GM12891 (cell line): ENCODE data around the gene ELL3.
A peak's percentile ranks its signal among the peaks of the same experiment; 100 is the strongest.
"Not testable (repeated sequence)": the region's sequence is repeated elsewhere in the genome, so short reads cannot be mapped to it uniquely, and the experiment has no call there.

ENCODE experiments used
- DNase-seq: peaks from one replicate; pipeline ENCODE4 v3.0.0; 2011; ENCODE audit warnings: low spot score; ENCODE audit not compliant: insufficient read length
- FAIRE-seq: peaks from 2 replicates; lab custom pipeline; 2011; peaks lifted over from hg19 to GRCh38; lab: Jason Lieb, UNC
- PAX5 ChIP-seq: IDR thresholded peaks from 2 replicates; pipeline ENCODE4 v1.6.1; 2011; ENCODE audit warnings: low read length, moderate library complexity, mild to moderate bottlenecking; ENCODE audit not compliant: insufficient read depth, severe bottlenecking
- POLR2A ChIP-seq: IDR thresholded peaks from 2 replicates; pipeline ENCODE4 v1.6.1; 2011; ENCODE audit warnings: low read depth, low read length, control low read depth
- POLR2AphosphoS5 ChIP-seq: IDR thresholded peaks from 2 replicates; pipeline ENCODE4 v1.6.1; 2011; ENCODE audit warnings: low read depth, low read length, control low read depth
- POU2F2 ChIP-seq: IDR thresholded peaks from 2 replicates; pipeline ENCODE4 v1.6.1; 2011; ENCODE audit warnings: low read depth, mild to moderate bottlenecking, control low read depth, low read length, moderate library complexity
- SPI1 ChIP-seq: IDR thresholded peaks from 2 replicates; pipeline ENCODE4 v1.6.1; 2011; ENCODE audit warnings: low read depth, low read length, control low read depth
- TAF1 ChIP-seq: IDR thresholded peaks from 2 replicates; pipeline ENCODE4 v1.6.1; 2011; ENCODE audit warnings: low read depth, low read length, control low read depth

Gene ELL3

DNA sequence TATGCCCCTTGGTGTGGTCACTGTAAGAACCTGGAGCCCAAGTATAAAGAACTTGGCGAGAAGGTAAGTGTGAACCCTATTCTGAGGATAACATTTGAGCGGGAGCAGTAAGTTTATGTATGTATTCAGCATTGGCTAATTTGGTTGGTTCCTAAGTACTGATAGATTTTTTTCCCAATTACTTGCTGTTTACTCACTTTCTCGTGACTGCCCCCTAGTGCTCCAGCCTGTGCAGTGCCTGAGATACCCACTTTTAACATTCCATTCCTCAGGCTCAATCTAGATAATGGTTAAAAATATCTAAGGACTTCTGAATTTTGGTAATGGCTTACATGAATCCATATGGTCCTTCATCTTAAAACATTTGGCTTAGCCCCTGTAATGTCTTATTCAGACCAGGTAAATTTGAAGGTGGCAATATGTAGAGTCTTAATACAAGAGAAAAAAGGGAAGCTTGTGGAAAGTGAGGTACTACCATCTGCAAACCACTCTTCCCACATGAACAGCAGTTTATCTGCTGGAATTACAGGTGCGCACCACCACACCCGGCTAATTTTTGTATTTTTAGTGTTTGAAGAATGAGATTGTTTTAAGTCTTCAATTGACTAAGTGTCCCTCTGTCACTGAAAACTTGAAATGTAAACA, 7.1 kb downstream of the ELL3 start:
- TF ChIP-seq SPI1, result no peak
- no peak for TF ChIP-seq POU2F2
- TF ChIP-seq PAX5, result no peak
- TF ChIP-seq POLR2AphosphoS5, result no peak
- no peak for TF ChIP-seq TAF1
- TF ChIP-seq POLR2A, result no peak
- peak; percentile 76 for FAIRE-seq
- no peak for DNase-seq

DNA sequence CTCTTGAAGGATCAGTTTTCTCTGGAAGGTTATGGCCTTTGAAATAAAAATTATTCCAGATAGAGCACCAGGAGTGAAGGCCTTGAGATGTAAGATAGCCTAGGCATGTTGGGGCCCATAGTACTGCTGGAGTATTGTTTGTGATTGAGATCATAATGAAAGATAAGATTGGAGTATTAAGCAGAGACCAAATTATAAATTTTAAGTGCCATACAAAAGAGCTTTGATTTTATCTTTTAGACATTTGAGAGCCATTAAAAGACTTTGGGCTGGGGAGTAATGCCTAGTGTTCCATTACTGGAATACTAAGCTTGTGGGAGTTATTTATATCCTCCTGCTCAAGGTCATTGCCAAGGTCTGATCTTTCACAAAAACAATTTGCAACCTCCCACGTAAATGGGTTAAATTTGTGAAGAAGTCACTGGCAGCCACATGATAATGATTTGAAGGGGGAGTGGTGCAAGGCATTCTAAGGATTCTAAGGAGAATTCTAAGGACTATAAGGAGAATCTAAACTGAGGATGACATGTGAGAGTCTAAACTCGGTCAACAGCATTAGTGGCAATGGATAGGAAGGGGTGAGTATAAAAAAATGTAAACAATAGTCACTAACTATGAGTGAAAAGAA, 12.8 kb downstream of the ELL3 start:
- no peak for TF ChIP-seq PAX5
- no peak for TF ChIP-seq SPI1
- no peak for TF ChIP-seq POU2F2
- TF ChIP-seq POLR2AphosphoS5, result no peak
- TF ChIP-seq POLR2A, result no peak
- no peak for TF ChIP-seq TAF1
- no peak for FAIRE-seq
- no peak for DNase-seq

DNA sequence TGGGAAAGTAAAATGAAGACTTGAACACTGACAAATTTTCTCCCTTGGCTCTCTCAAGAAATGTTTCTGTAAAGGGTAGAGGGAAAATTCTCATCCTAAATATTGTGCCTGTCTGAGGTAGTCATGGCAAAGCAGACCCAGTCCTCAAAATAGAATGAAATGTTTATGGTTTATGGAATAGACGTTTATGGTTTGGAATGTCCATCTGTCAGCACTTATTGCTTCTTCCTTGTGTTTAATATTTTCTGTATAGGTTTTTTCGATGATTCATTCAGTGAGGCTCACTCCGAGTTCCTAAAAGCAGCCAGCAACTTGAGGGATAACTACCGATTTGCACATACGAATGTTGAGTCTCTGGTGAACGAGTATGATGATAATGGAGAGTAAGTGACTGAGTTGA, 13.9 kb downstream of the ELL3 start:
- TF ChIP-seq PAX5 (no peak), POU2F2 (no peak), POLR2A (no peak), POLR2AphosphoS5 (no peak), TAF1 (no peak), SPI1 (no peak)
- FAIRE-seq (no peak), DNase-seq (no peak)

DNA sequence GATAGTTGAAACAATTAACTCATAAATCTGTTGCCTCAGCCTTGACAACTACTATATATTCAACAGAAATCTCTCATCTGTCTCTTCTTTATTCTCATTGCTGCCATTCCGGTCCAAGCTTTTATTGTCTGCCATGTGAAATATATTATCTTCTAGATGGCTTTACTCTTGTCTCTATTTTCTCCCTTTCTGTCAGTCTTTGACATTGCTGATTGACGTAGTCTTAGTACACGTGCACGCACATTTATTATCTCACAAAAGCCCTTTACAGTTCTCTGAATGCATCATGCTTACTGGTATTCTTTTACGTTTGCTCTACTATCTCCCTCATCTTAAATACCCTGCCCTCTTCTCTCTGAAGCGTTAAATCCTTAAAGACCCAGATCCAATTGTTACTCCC, 24.9 kb downstream of the ELL3 start:
- no peak for TF ChIP-seq SPI1
- no peak for TF ChIP-seq POU2F2
- no peak for TF ChIP-seq PAX5
- TF ChIP-seq POLR2AphosphoS5, result no peak
- no peak for TF ChIP-seq POLR2A
- no peak for FAIRE-seq
- no peak for DNase-seq

DNA sequence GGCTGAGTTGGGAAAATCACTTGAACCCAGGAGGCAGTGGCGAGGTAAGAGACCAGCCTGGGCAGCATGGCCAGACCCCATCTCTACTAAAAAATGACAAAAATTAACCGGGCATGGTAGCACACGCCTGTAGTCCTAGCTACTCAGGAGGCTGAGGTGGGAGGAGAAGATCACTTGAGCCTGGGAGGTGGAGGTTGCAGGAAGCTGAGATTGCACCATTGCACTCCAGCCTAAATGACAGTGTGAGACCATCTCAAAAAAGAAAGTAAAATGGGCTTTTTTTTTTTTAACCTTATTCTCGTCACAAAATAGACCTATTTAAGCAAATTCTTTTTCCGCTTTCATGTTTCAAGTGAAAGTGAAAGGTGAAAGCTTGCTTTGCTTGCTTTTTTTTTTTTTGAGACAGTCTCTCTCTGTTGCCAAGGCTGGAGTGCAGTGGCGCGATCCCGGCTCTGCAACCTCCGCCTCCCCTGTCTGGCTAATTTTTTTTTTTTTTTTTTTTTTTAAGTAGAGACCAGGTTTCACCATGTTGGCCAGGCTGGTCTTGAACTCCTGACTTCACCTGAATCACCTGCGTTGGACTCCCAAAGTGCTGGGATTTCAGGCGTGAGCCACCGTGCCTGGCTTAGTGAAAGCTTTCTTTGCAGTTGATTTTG, 26.9 kb downstream of the ELL3 start:
- FAIRE-seq, result no peak
- TF ChIP-seq TAF1 (no peak), PAX5 (no peak), POLR2AphosphoS5 (no peak), SPI1 (no peak), POU2F2 (no peak), POLR2A (no peak)

DNA sequence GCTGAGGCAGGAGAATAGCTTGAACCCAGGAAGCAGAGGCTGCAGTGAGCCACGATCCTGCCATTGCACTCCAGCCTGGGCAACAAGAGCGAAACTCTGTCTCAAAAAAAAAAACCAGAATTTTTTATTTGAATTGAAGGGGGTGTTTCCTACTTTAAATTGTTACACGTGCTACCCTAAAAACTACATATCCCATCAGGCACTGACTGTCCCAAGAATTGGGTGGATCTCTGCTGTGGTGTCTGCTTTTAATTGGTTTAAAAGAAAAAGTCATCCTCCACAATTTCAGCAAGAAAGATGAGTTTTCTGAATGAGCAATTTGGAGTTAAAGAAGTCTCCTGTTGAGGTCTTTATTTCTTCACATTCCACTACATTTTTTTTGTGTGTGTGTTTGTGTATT, 28.4 kb downstream of the ELL3 start:
- TF ChIP-seq TAF1, result no peak
- TF ChIP-seq POU2F2, result no peak
- TF ChIP-seq POLR2A, result no peak
- TF ChIP-seq PAX5, result no peak
- TF ChIP-seq SPI1, result no peak
- no peak for TF ChIP-seq POLR2AphosphoS5
- DNase-seq, result no peak
- FAIRE-seq, result no peak

More for the DNA sequence above, 26.9 kb downstream of the ELL3 start:
- DNase-seq, result no peak

DNA sequence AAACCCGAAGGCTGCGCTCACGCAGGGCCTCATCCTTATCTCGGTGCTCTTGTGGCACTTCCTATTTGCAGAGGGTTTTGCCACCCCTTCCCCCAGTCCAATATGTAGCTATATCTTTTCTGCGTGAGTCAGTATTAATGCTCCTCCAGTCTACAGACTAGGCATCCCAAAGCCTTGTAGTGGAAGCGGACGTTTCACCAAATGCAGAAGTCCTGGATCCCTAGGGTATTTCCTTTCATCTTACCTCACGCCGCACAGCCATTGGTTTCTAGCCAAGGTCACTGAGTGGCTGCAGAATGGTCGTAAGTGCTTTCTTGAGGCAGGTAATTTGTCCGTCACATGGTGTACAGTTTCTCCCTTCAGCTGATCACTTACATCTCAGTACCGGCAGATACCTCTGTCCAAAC, 29.9 kb downstream of the ELL3 start:
- DNase-seq, result not testable (repeated sequence)
- FAIRE-seq, result peak; percentile 85
- TF ChIP-seq SPI1, result peak; percentile 35; the same call in 1 of the 2 replicates

DNA sequence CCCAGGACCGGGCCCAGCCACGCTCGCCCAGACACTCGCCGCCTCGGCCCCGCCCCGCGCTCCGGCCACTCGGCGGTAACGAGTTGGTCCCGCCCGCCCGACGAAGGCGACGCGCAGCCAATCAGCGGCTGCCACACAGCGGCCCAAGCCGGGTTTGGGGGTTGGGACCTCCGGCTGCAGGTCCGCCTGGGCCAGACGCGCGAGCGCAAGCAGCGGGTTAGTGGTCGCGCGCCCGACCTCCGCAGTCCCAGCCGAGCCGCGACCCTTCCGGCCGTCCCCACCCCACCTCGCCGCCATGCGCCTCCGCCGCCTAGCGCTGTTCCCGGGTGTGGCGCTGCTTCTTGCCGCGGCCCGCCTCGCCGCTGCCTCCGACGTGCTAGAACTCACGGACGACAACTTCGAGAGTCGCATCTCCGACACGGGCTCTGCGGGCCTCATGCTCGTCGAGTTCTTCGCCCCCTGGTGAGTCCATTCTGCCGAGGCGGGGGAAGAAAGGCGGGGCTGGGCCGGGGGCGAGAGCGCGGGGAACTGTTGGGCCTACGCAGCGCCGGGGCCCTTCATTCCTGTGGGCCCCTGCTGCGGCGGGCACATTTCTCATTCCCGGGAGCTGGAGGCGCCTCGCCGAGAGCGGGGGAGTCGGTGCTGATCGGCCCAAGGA, 30.4 kb downstream of the ELL3 start, which contains the start of gene PDIA3:
Gene PDIA3 (plus strand): TSS at position 194 of the 658 bp plus-strand sequence. CDS start 102 bp downstream, at position 296.
- FAIRE-seq (peak; percentile 91), DNase-seq (peak; percentile 83)
- TF ChIP-seq POLR2A, result peak; percentile 75
- peak; percentile 80 for TF ChIP-seq TAF1
- TF ChIP-seq POLR2AphosphoS5, result peak; percentile 75; the same call in 1 of the 2 replicates

DNA sequence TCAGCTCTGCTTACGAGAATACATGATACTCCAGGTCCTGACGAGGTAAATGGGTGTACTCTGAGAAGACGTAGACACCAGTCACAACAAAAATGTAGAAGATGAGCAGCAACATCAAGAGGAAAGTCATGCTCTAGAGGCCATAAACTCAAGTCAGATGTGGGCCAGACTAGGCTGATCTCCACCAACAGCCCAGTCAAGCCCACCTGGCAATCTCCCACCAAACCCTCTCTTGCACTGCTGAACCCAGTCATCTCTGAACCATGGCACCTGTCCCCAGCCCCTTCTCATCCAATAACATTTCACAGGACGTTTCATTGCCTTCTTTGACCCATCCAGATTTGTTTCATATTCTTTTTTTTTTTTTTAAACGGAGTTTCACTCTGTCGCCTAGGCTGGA, 41.4 kb downstream of the ELL3 start:
- DNase-seq, result no peak
- TF ChIP-seq SPI1 (no peak), POLR2AphosphoS5 (no peak)
- FAIRE-seq, result no peak

DNA sequence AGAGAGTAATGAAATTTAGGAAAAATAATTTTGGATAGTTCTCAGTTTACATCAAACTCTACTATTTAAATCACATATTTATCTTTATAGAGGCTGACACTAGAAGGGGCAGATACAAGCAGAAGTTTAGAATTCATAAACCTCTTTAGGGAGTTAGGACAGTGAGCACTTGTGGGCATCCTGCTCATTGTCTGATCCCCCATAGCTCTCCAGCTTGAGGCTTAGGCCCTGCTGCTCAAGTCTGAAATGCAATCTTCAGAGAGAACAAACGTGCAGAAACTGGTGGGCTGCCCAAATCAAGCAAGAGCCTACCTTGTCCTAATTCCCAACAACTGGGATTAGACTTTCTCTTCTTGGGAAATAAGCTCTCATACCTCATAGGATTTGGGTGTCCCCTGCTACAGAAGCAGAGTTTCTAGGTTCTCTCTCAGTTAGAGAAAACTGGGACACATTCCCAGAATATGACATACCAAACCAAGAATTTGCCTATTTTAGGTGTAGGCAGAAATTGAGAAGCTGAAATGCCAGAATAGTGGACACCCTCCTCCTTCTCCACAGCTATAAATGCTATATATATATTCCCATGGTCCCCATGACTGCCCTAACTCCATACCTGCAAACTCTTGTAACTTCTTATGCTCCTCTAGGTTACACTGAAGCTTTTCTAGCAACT, 48.6 kb downstream of the ELL3 start:
- DNase-seq, result not testable (repeated sequence)

DNA sequence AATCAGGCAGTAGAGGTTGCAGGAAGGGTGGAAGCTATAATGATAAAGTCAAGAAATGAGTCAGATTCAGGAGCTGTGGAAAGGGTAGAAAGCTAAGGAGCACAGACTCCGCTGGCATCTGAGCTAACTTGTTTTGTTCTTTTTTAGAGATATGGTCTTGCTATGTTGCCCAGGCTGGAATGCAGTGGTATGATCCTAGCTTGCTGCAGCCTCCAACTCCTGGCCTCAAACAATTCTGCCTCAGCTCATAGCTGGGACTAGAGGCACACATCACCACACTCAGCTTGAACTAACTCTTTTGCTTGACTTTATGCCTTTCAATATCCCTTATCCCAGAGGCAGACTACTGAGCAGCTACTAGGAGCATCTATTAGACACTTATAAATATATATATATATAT, 50.5 kb downstream of the ELL3 start:
- FAIRE-seq, DNase-seq: not testable (repeated sequence)

More for the DNA sequence above, 48.6 kb downstream of the ELL3 start:
- FAIRE-seq, result not testable (repeated sequence)
